GM19328 (cell line): ENCODE measurements around the gene PITPNM2.

ENCODE experiments used
- ATAC-seq: cut with Tn5 transposase; IDR thresholded peaks from one replicate; pipeline ENCODE4 v1.9.1; 2021; ENCODE audit warnings: mild to moderate bottlenecking, moderate library complexity; ENCODE audit not compliant: unreplicated experiment

Gene PITPNM2

DNA sequence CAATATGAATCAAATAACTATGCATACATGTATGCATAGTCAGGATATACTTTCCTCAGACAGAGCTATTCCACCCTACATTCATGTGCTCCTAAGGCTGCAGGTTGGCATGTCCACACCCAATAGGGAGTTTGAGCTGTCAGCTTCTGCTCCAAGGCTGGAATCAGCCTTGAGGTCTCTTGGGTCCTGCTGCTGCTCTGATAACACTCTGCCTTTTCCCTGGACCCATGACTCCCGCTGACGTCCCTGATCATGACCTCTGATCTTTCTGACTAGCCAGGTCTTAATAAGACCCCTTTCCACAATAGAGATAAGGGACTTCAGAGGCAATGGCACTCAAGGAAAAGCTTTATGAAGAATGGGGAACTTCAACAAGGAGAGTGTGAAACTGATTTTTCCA is 5.7 kb downstream of the PITPNM2 start:
- no peak for ATAC-seq

DNA sequence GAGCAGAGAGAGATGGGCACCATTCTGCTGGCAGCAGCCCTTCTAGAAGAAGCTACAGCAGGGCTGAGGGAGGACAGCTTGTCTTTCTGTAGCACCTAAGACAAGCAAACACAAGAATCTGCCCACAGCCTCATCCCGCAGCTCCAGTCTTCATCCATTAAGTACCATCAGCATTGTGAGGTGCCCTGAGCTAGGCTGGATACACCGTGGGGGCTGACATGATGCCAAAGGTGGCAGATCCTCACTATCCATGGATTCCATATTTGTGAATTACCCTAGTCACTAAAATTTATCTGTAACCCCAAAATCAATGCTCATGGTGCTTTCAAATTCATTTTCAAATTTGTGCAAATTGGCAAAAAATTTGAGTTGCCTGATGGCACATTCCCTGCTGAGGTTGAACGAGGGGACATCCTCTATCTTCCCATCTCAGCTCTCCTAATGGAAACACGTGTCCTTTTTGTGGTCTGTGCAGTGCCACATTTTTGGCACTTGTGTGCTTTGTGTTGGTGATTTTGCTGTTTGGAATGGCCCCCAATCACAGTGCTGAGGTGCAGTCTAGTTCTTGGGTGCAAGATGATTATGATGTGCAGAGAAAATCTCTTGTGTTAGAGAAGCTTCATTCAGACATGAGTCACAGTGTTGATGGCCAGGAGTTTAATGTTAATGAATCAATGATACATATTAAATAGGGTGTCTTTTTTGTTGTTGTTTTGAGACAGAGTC is 7.0 kb downstream of the PITPNM2 start:
- no peak for ATAC-seq

DNA sequence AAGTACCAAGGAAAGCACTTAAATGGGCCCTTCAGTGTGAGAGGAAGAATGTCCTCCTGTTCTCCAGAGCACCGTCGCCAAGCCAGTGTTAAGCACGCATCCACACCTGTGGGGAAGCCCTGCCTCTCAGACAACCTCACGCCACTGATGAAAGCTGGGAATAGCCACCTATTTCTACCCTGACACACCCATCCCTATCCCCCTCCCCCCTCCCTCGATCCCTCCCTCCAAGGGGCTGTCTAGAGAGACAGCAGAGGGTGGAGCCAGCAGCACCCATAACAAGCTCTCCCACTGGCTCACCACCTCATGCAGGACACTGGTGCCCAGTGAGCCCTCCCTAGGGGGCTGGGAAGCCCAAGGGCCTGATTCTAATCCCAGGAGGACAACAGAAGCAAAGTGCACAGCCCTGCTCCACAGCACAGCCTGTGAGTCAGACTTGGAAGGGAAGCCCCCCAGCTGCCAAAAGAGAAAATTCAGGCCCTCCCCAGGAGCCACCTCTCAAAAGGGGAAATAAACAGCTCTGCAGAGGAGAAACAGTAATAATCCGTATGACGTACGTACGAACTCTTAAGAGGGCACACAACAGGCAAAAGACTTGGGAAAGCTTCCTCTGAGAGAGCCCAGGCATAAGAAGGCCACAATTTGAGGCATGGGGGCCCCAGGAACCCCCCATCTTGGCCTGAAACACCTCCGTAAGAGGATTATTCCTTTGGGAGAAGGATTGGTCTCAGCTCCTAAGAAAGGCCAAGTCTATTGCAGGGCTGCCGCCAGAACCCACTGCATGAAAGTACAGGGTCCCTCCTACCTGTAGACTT is 7.8 kb downstream of the PITPNM2 start:
- no peak for ATAC-seq

DNA sequence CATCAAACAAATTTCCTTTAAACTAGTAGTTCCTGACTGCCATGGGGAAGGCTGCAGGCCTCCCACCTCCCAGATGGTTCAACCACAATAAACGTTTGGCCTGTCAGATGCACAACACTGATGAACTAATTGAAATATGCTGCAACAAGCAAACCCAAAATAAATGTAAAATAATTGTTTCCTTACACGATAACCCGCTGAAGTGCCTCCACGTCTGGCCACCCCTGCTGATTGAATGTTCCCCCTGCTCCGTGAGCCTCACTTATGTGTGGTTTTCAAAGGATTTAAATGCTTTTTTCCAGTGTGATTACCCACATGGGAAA is 8.4 kb downstream of the PITPNM2 start:
- no peak for ATAC-seq

DNA sequence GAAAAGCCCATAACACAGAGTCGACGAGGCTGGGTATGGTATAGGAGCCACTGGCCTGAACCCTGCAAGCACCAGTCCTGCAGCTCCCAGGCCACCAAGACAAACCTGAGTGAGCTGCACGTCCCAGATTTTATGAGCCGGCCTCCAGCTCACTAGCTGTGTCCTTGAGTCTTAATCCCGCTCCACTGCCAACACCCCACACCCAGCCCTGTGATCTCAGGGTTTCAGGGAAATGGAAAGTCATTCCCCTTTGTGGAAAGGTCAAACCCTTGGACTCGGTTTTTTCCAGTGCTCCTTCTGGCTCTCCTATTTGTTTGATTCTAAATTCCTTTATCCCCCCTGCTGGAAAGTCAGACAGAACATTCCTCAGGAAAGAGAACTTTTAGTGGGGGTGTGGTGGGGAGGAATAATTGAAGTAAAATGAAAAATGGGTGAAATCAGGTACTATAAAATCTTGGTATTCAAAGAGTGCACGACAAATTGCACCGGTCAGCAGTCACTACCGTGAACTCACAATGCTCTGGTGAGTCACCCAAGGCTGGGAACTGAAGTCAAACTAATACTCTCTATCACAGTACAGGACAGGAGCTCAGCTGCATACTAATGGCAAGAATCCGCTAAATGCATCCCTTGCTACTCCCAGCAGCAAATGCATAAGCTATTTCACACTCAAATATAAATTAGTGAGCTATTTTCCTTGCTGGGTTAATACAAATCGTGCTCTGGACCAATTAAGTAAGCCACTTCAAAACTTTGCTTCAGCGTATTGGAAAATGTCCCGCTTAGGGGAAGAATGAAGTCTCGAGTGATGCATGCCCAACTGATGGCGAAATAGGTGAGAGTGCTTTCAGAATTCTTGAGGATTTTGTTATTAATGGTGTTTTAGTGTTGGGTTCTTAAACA is 9.0 kb downstream of the PITPNM2 start:
- no peak for ATAC-seq

DNA sequence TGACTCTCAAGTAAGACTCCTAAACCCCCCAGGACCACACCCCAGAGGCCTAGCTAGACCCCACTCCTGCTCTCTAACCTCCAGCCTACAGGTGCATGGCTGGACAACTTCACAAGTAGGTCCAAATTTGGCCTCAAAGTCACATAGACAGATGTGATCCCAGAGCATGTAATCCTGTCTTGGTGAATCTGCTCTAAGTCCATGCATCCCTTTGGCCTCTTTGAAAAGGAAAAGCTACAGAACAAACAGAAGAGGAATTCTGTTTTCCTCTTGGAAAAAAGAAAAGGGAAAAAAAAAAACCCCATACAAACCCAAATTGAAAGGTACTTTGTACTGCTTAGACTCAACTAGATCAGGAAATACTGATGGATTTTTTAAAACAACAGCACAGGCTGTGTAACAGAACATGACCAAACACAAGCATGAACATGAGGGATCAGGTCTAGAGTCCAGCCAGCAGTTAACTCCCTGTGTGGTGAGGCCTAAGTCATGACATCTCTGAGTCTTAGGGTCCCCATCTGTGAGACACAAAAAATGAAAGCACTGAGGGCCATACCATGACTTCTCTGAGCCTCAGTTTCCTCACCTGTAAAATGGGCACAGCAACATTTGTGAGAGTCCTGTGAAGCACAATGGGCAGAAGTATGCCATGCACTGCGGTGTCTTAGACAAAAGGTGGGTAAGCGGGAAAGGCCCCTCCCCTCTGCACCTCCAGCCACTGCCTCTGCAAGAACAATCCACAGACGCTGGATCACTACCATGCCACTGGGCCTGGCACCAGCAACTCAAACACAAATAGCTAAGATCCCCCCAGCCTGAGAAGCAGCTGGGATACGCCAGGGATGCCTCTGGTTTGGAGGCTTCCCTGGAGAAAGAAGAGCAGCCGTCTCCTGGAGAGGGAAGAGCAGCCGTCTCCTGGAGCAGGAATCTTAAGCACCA is 9.9 kb downstream of the PITPNM2 start:
- no peak for ATAC-seq

DNA sequence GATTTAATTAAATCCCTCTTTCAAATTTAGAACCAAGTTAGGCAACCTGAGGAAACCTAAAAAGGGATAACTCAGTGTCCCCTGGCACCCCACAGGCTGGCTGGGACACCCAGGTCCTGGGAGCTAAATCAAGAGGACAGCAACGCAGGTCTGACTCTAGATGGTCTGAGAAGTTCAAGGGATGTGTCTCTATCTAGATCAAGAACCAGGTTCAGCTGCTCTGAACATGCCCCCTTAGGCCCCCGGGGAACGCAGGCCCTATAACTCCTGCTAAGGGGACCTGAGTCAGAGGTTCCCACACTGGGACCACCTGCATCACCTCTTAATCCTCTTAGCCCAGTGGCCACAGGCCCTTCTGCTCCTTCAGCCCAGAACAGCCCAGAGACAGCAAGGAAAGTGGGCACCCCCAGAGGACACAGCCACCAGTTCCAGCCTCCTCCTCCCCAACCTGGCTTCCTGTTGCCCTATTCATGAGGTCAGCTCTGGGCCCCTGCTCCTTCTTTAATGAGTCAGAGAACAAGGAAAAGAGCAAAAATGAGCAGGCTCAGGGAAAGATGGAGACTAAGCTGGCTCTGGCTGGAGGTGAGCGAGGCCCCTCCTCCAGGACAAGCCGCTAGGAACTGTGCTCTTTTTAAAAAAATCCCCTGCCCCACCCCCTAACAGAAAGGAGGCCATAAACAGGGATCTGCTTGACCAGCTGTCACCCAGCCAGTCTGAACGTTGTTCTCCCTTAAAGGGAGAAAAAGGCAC is 10.8 kb downstream of the PITPNM2 start:
- no peak for ATAC-seq

DNA sequence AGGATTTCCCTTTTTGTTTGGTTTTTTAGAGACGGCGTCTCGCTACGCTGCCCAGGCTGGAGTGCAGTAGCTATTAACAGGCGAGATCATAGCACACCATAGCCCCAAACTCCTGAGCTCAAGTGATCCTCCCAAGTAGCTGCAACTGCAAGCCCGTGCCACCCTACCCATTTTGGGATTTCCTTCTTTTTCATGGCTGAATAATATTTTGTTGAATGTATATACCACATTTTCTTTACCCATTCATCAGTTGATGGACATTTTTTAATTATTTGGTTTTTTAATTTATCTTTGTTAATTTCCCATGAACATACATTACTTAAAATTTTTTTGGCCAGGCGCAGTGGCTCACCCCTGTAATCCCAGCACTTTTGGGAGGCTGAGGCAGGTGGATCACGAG is 15.2 kb downstream of the PITPNM2 start:
- ATAC-seq, result no peak

DNA sequence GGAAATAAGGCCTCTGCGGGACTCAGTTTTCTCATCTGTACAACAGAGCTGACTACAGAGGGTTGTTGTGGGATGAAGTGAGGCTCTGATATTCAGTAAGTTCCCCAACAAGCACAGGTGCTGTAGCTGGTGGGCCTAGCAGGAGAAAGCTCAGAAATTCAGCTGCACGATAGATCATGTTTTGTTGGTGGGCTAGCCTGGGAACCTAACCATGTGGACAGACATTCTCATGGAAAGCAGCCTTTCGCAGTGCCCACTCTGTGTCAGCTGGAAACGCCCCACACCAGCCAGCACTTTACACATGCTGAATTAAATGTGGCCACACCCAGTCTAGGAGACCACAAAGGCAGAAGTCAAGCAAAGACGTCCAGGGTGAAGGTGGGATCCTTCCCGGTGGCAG is 16.1 kb downstream of the PITPNM2 start:
- ATAC-seq, result no peak

DNA sequence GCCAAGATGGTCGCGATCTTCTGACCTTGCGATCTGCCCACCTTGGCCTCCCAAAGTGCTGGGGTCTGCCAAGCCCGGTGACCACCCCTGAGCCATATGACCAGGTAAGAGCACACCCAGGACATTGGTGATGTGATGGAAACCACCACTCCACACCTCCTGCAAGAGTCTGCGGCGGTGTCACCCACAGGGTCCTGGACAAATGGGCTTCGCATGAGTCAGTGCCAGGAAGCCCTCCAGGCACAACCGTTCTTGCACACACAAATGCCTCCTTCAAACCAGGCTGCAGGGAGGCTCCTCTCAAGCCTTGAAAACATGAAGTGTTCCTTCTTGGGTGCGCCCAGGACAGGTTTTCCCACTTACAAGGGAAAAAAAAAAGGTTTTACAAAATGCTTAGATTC is 16.6 kb downstream of the PITPNM2 start:
- no peak for ATAC-seq

DNA sequence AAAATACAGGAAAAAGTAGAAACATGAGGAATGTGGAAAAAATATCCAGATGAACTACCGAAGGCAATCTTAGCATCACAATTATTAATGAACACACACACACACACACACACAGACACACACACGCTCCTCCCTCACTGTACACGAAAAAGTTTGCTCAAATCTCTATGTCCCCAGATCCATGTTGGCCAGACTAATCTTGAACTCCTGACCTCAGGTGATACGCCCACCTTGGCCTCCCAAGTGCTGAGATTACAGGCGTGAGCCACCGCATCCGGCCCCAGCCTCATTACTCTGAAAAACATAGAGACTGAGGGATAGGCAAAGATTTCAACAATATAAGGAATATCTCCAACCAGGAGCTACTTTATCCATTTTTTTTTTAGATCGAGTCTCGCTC is 17.2 kb downstream of the PITPNM2 start:
- no peak for ATAC-seq

DNA sequence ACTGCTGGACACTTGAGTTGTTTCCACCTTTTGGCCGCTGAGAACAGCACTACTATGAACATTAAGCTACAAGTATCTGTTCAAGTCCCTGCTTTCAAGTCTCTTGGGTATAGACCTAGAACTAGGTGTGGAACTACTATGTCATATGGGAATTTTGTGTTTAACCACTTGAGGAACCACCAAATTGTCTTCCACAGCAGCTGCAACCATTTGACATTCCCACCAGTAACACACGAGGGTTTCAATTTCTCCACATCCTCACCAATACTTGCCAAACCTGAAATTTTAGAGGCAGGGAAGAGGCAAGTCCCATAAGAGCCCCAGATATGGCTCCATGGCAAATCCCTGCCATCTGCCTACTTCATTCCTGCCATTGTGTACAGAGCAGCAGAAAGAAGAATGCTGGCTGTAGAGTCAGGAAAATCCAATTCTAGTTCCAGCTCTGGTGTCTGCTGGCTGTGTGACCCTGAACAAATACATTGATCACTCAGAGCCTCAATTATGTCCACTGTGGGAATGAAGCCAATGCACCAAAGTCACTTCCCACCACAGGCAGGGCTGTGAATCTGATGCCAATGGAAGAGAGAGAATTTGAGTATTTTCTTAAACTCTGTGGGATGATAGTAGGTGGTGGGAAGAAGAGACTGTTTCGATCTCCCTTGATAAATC is 17.8 kb downstream of the PITPNM2 start:
- no peak for ATAC-seq

DNA sequence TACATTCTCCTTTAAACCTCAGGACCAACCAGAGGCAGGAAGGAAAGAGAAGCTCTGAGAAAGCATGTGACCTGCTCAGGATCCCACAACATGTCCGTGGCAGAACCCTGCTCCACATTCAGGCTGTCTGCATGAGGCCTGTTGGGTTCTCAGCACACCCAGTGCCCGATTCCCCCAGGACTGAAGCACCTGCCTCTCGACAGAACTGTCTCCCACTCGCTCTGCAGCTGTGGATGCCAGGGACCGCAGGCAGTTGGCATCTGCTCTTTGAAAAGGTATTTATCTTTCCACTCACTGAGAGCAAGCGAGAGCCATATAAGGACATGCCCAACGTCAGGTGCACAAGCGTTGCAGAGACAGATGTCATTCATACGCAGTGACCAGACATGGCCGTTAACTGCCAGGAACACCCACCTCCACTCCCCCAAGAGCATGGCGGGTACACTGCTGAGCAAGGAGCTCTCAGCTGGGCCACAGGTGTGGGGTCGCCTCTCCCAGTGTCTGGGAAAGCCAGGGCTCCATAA is 18.9 kb downstream of the PITPNM2 start:
- no peak for ATAC-seq

DNA sequence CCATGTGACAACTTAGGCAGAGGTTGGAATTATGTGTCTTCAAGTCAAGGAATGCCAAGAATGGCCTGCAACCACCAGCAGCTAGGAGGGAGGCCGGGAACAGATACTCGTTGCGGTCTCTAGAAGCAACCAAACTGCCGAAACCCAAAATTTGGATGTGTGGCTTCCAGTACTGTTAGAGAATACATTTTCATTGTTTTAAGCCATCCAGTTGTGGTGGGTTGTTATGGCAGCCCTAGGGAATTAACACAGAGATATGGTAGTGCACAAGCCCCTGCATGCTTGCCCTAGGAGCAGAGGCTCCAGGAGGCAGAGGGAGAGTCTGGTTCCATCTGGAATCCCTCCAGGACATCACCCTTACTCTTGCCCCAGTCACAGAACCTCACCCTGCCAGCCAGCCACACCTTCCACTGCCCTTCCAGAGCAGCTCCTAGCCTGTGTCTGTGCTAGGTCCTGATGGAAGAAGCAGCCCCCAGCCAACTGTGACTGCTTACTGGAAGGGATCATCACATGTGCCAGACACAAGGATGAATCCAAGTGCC is 19.5 kb downstream of the PITPNM2 start:
- ATAC-seq, result no peak

DNA sequence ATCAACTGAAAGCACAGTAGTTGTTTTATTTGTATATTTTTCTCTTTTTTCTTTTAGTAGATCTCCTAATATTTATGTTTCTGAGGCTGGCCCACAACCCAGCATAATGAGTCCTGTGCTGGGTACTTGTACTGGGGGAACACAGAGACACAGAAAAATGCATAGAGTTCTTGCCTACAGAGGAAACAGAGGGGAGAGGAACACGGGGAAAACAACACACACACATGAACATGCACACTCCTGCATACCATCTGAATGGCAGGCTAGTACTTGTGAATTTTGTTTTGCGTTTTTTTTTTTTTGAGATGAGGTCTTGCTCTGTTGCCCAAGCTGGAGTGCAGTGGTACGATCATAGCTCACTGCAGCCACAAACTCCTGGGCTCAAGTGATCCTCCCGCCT is 21.3 kb downstream of the PITPNM2 start:
- no peak for ATAC-seq

DNA sequence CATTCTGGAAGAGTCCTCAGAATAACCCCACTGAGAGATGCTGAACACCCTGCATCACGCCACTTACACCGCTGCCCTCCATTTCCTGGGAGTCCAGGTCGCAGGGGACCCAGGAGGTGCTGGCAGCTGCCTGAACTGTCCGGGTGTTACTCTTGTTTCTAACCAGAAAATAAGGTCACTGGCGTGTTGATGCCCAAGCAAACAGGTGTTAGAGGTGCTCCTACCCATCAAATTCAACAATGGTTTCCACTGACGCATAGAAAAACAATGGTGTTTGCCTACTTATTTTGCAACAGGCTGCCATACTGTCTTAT is 23.8 kb downstream of the PITPNM2 start:
- no peak for ATAC-seq

DNA sequence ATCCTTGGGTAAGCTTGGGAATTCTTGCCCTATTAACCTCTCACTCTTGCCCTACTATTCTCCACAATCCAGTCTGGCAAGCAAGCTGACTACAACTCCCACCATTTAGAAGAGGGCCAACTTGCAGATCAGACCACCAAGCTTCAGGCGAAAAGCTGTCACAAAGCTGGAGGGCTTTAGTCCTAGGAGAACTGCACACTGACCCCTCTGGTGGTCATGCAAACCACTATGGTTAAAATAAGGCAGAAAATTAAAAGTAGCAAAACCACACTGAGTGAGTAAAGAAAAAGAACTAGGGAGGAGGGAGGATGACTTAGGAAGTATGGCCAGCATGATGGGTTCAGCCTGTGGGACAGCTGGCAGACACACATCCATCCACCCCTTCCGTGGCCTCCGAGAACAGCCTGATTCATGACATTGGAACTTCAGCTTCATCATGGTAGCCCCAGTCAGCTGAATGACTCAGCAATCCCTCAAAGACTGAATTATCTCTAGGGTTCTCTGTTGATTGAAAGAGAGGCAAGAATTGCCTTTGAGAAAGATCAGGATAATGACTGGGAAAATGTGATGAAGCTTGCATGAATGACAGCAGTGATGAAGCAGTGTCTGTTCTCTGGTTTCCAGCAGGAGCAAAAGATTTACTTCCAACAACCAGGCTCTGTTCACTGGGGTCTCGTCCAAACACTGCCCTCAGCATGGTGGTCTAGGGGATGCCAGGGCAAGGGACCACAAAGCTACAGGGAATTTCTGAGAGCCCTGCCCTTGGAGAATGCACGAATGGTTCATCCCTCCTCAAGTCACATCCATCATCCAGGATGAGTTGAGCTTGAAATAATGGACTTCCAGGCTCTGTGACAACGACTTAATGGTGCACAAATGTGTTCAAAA is 24.4 kb downstream of the PITPNM2 start:
- ATAC-seq, result no peak

DNA sequence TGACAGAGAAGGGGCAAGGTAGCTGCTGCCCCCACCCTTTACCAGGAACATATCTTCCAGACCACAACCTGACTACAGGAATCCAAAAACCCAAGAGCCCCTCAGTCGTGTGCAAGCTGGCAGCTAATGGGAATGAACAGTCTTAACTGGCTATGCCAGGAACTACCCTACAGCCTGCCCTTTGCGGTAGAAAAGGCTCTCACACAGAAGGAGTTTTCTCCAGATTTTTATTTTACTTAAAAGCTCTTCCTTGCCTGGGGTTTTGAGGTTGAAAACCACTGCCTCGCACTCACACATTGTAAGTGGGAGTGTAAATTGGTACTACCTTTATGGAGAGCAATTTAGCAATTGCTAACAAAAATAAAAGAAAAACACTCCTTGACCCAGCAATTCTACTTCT is 28.3 kb downstream of the PITPNM2 start:
- no peak for ATAC-seq
